GM12878 (cell line): ENCODE measurements around the gene APOL4. TPM values are rescaled to one million over a fixed set of nuclear protein-coding genes. Genes with fewer than 3 reads are reported as not detected.

ENCODE experiments used
- ATAC-seq: fragments of 200-7000 bp; cut with Tn5 transposase; 3 replicates; pipeline ENCODE4 v1.9.1; 2020; ENCODE audit warnings: mild to moderate bottlenecking, moderate library complexity
- BruUV-seq: library from RNA; stranded (reverse); fragments of 400-500 nt; replicated peaks from 2 replicates; lab custom pipeline; 2021; lab: Mats Ljungman, UMichigan
- CTCF ChIA-PET: fragments of 300-600 bp; sonication (Branson Sonifier 250); formaldehyde crosslinking; extraction: SDS; loops from one replicate; lab custom pipeline; 2021; ENCODE audit warnings: inconsistent platforms; lab: Yijun Ruan, JAX
- POLR2A ChIA-PET: fragments of 350-600 bp; formaldehyde crosslinking; extraction: SDS; loops from one replicate; lab custom pipeline; 2021; ENCODE audit warnings: inconsistent platforms; lab: Charles Lee
- RAD21 ChIA-PET: fragments of 300-600 bp; sonication (Branson Sonifier 250); formaldehyde crosslinking; loops from one replicate; lab custom pipeline; 2023; ENCODE audit warnings: antibody characterized with exemption; ENCODE audit not compliant: unreplicated experiment; lab: Charles Lee
- SMC1A ChIA-PET: fragments of 300-600 bp; sonication (Branson Sonifier 250); formaldehyde crosslinking; loops from one replicate; lab custom pipeline; 2023; ENCODE audit not compliant: unreplicated experiment, uncharacterized antibody; lab: Charles Lee
- DNase-seq: peaks from one replicate; pipeline ENCODE4 v3.0.0-alpha.2; 2011; ENCODE audit warnings: low read depth, low spot score
- FAIRE-seq: peaks from 3 replicates; lab custom pipeline; 2011; peaks lifted over from hg19 to GRCh38; lab: Jason Lieb, UNC
- H2AFZ ChIP-seq: 2 replicates; pipeline ENCODE4 v1.6.0; 2011; ENCODE audit warnings: low read depth, low read length, control low read depth; ENCODE audit not compliant: control insufficient read depth
- H3K27ac ChIP-seq: 2 replicates; pipeline ENCODE4 v1.5.1; 2011; ENCODE audit warnings: control low read depth; ENCODE audit not compliant: control insufficient read depth, insufficient read depth
- H3K27me3 ChIP-seq, 2 experiments: replicated peaks in 1 of 2; 2 replicates each; pipeline versions ENCODE4 v1.6.0 to v1.6.1; 2011; ENCODE audit warnings: low read length in 1 of 2; ENCODE audit not compliant: control insufficient read depth in 2 of 2, insufficient read depth in 2 of 2
- H3K36me3 ChIP-seq, 2 experiments: 2 replicates each; pipeline ENCODE4 v1.5.1; 2011; ENCODE audit warnings: low read length in 1 of 2; ENCODE audit not compliant: control insufficient read depth in 2 of 2, insufficient read depth in 2 of 2
- H3K4me1 ChIP-seq: 2 replicates; pipeline ENCODE4 v1.6.1; 2011; ENCODE audit warnings: mild to moderate bottlenecking, low read length, moderate library complexity, mixed read lengths; ENCODE audit not compliant: control insufficient read depth, insufficient read depth
- H3K4me2 ChIP-seq: 2 replicates; pipeline ENCODE4 v1.6.0; 2011; ENCODE audit warnings: control low read depth; ENCODE audit not compliant: control insufficient read depth, insufficient read depth
- H3K4me3 ChIP-seq: fragments of 200-600 bp; sonication (generic); 2 replicates; pipeline ENCODE4 v1.5.1; 2016
- H3K79me2 ChIP-seq: 2 replicates; pipeline ENCODE4 v1.6.0; 2011; ENCODE audit warnings: low read length; ENCODE audit not compliant: control insufficient read depth, insufficient read depth
- H3K9ac ChIP-seq: 2 replicates; pipeline ENCODE4 v1.8.0; 2011; ENCODE audit warnings: low read length, control low read depth, mixed read lengths; ENCODE audit not compliant: control insufficient read depth, insufficient read depth
- H3K9me3 ChIP-seq: replicated peaks from 3 replicates; pipeline ENCODE4 v1.5.1; 2011; ENCODE audit warnings: mild to moderate bottlenecking, low read length; ENCODE audit not compliant: control insufficient read depth, insufficient read depth
- H4K20me1 ChIP-seq: 2 replicates; pipeline ENCODE4 v1.6.0; 2011; ENCODE audit not compliant: control insufficient read depth, insufficient read depth
- BCL3 ChIP-seq: IDR thresholded peaks from 2 replicates; pipeline ENCODE4 v1.6.1; 2011; ENCODE audit warnings: borderline replicate concordance, low read depth, mild to moderate bottlenecking, moderate library complexity, low read length; ENCODE audit not compliant: insufficient read depth, poor library complexity, severe bottlenecking
- CBX5 ChIP-seq: sonication (generic); IDR thresholded peaks from 2 replicates; pipeline ENCODE4 v1.6.1; 2016; ENCODE audit warnings: low read depth, moderate library complexity, mild to moderate bottlenecking, inconsistent platforms
- CHD2 ChIP-seq: IDR thresholded peaks from 2 replicates; pipeline ENCODE4 v1.6.1; 2011; ENCODE audit warnings: low read depth, low read length, improper control_type of control experiment, borderline replicate concordance
- EZH2 ChIP-seq: IDR thresholded peaks from 2 replicates; pipeline ENCODE4 v1.6.1; 2012; ENCODE audit warnings: low read depth, mild to moderate bottlenecking, control low read depth, inconsistent platforms, low read length, borderline replicate concordance; ENCODE audit not compliant: control insufficient read depth
- WRNIP1 ChIP-seq: IDR thresholded peaks from 2 replicates; pipeline ENCODE4 v1.6.1; 2011; ENCODE audit warnings: low read depth, low read length, improper control_type of control experiment, borderline replicate concordance
- WGBS: methylation state at CpG from one replicate; pipeline ENCODE4 v1.1.6; 2016; ENCODE audit warnings: low lambda C conversion rate; ENCODE audit not compliant: insufficient replicate concordance, insufficient coverage; ENCODE audit errors: missing lambda C conversion rate; 5-methylcytosine and 5-hydroxymethylcytosine counted together
- in situ Hi-C: fragments of 300-500 bp; cut with MboI; formaldehyde crosslinking; loops from 9 replicates; pipeline ENCODE4 v1.14.3; 2018; ENCODE audit warnings: mixed read lengths
- intact Hi-C: fragments of 100-400 bp; cut with micrococcal nuclease; formaldehyde crosslinking; loops from one replicate; pipeline ENCODE4 v1.14.2; 2022; ENCODE audit not compliant: unreplicated experiment
- polyA plus RNA-seq, 11 experiments: library from polyadenylated mRNA; depleted of rRNA in 4 of 11; unstranded in 6 of 11; stranded (reverse) in 5 of 11; fragments of >200 nt; fragmentation: Nextera tagmentation in 4 of 11; fragmentation: Illumina TruSeq in 1 of 11; extraction: Ambion mirVana in 4 of 11; extraction: Trizol in 1 of 11; gene quantifications; 1 replicate in 1 of 11; 2 replicates in 10 of 11; pipeline versions ENCODE4 v1.2.1 to v1.2.3, GENCODE V29; 2011 to 2016; ENCODE audit warnings: inconsistent platforms in 2 of 11, missing spikeins in 2 of 11, low read depth in 1 of 11
- total RNA-seq, 4 experiments: library from RNA; depleted of rRNA in 3 of 4; stranded (reverse); fragments of >200 nt in 3 of 4; fragmentation: Illumina TruSeq in 1 of 4; extraction: Trizol in 1 of 4; gene quantifications; 2 replicates each; pipeline versions ENCODE4 v1.2.1 to v1.2.3, GENCODE V29; 2013 to 2021

APOL4 gene
- total and polyA plus RNA-seq, 10 of the 15 experiments (the other 5 are each of a cell fraction or from before 2014, with no cell fraction given) = 0.03 to 0.24 (median 0.19) TPM; not detected in 7

GRCh38 chr22:36235585-36235984, 34.0 kb upstream of the APOL4 start:
- ATAC-seq (no peak), DNase-seq (no peak), FAIRE-seq (no peak)
- Histone ChIP-seq H3K4me3 (peak overlapping the region; percentile 8; the same call in 1 of the 2 replicates), H3K27me3 (no peaks in the 10 kb centered on the region), H3K9ac (no peak overlapping the region), H2AFZ (no peak overlapping the region), H3K4me2 (peak overlapping the region; percentile 88), H4K20me1 (no peaks in the 10 kb centered on the region), H3K4me1 (peaks cover 31% of the 10 kb centered on the region), H3K27ac (no peak overlapping the region), H3K36me3 (peaks cover 4 to 23% of the 10 kb centered on the region in 2 experiments; a peak in 3 of 4 replicates), H3K79me2 (peaks cover 43% of the 10 kb centered on the region), H3K9me3 (no peaks in the 10 kb centered on the region; the same call in 2 of the 3 replicates)
- ChIA-PET SMC1A (interaction anchor here (0.8 to 9.5 kb wide), 7 partner anchors 8 to 43 kb away, joined by 3 to 165 read pairs (median 6); partner anchors contain the start of gene APOL1), RAD21 (interaction anchor here (0.8 to 1.1 kb wide), 3 partner anchors 14 to 43 kb away, joined by 3 to 4 read pairs (median 3); no protein-coding TSS in a partner anchor), POLR2A (interaction anchor here (7.7 kb wide), 1 partner anchor 17 kb away, joined by 99 read pairs; the partner anchor contains the start of gene APOL1), CTCF (interaction anchor here (1.5 to 8.0 kb wide), 4 partner anchors 14 to 41 kb away, joined by 5 to 153 read pairs (median 32); partner anchors contain the start of gene APOL1)
- BruUV-seq = no TSS peak
- 80% methylated on average over 3 of the region's 3 CpGs for WGBS
- intact Hi-C loops = loop anchor here (5.0 kb wide), 1 partner anchor 42 kb away; no protein-coding TSS in a partner anchor
- in situ Hi-C loops = no loop called here
- TF ChIP-seq WRNIP1 (no peak), BCL3 (no peak)

- no peak overlapping the region for H3K27ac ChIP-seq
- no peak for TF ChIP-seq CBX5
- TF ChIP-seq EZH2 = no peak
- no peak for TF ChIP-seq CHD2
- TF ChIP-seq, all 136 proteins: peak for 0
- POLR2A ChIA-PET = interaction anchor here (1.3 kb wide), 1 partner anchor 18 kb away, joined by 4 read pairs; the partner anchor contains the start of gene APOL1
- no peak for DNase-seq
- H3K4me1 ChIP-seq = peaks cover 30% of the 10 kb centered on the region
- intact Hi-C loops (loop anchor here (5.0 kb wide), 1 partner anchor 42 kb away; no protein-coding TSS in a partner anchor), in situ Hi-C loops (no loop called here)
- no peak for ATAC-seq
- no peaks in the 10 kb centered on the region for H3K27me3 ChIP-seq
- H3K9ac ChIP-seq = no peak overlapping the region
- SMC1A ChIA-PET = interaction anchor here (1.5 to 9.5 kb wide), 3 partner anchors 9 to 51 kb away, joined by 3 to 165 read pairs (median 6); partner anchors contain the start of gene APOL1
- peak overlapping the region; percentile 21; the same call in 1 of the 2 replicates for H3K4me3 ChIP-seq
- H3K36me3 ChIP-seq = peaks cover 6 to 26% of the 10 kb centered on the region in 2 experiments; a peak in 3 of 4 replicates
- no peaks in the 10 kb centered on the region; the same call in 2 of the 3 replicates for H3K9me3 ChIP-seq
- no peak overlapping the region for H2AFZ ChIP-seq
- CTCF ChIA-PET = interaction anchor here (2.0 to 6.6 kb wide), 2 partner anchors 40 to 42 kb away, joined by 9 to 55 read pairs; no protein-coding TSS in a partner anchor
- peak overlapping the region; percentile 60 for H3K4me2 ChIP-seq
- BruUV-seq = no TSS peak
- H3K79me2 ChIP-seq = peaks cover 43% of the 10 kb centered on the region
- FAIRE-seq = no peak
- 89% methylated on average over 2 of the region's 2 CpGs for WGBS
- no peaks in the 10 kb centered on the region for H4K20me1 ChIP-seq
- RAD21 ChIA-PET = interaction anchor here (1.0 kb wide), 1 partner anchor 19 kb away, joined by 3 read pairs; no protein-coding TSS in a partner anchor
These were observed 33.3 kb upstream of the APOL4 start for GRCh38 chr22:36234919-36235318.
